Gastrocnemius medialis (tissue), 4 donors: ENCODE data around the gene ARHGAP10. TPM values are rescaled to one million over a fixed set of nuclear protein-coding genes. Genes with fewer than 3 reads are reported as not detected.

Experiments
- ATAC-seq, 2 donors: fragments of 150-250 bp; one replicate each; pipeline ENCODE4 v1.9.1; 2016
- DNase-seq, 2 donors: peaks; one replicate each; pipeline ENCODE4 v3.0.0-alpha.2; 2019
- H3K27ac ChIP-seq, 4 donors: fragments of 200-600 bp; sonication (generic); 1 replicate in 1 of 4; 2 replicates in 3 of 4; pipeline ENCODE4 v1.5.1; 2016 to 2018; ENCODE audit warnings: mild to moderate bottlenecking in 2 of 4, moderate library complexity in 1 of 4
- H3K27me3 ChIP-seq, 3 donors: fragments of 200-600 bp; sonication (generic) in 2 of 3; 1 replicate in 1 of 3; 2 replicates in 2 of 3; pipeline versions ENCODE4 v1.5.1 to v1.6.0; 2016 to 2019; ENCODE audit warnings: mild to moderate bottlenecking in 1 of 3, moderate library complexity in 1 of 3
- H3K36me3 ChIP-seq, 2 donors: fragments of 200-600 bp; sonication (generic) in 1 of 2; one replicate each; pipeline ENCODE4 v1.5.1; 2017 to 2018
- H3K4me1 ChIP-seq, 2 donors: fragments of 200-600 bp; sonication (generic) in 1 of 2; one replicate each; pipeline ENCODE4 v1.5.1; 2016 to 2017; ENCODE audit warnings: mild to moderate bottlenecking in 2 of 2
- H3K4me3 ChIP-seq, 4 donors: fragments of 200-600 bp; sonication (generic) in 3 of 4; 1 replicate in 1 of 4; 2 replicates in 3 of 4; pipeline ENCODE4 v1.5.1; 2016 to 2019; ENCODE audit warnings: mild to moderate bottlenecking in 2 of 4
- H3K9me3 ChIP-seq, 3 donors: fragments of 200-600 bp; sonication (generic) in 2 of 3; 1 replicate in 1 of 3; 2 replicates in 2 of 3; pipeline ENCODE4 v1.5.1; 2016 to 2019
- POLR2A ChIP-seq, 2 donors: fragments of 450-650 bp; IDR thresholded peaks; one replicate each; pipeline ENCODE4 v1.6.1; 2017; ENCODE audit warnings: antibody characterized with exemption in 2 of 2, mild to moderate bottlenecking in 2 of 2, moderate library complexity in 2 of 2
- in situ Hi-C, 4 donors: fragments of 200-750 bp; cut with MboI; loops; one replicate each; pipeline versions ENCODE4 v1.15.0 to v1.8.0; 2017; ENCODE audit warnings: low sequenced_read_pairs in 4 of 4
- intact Hi-C: fragments of 100-400 bp; cut with DNase I; formaldehyde crosslinking; loops from one replicate; pipeline ENCODE4 v1.15.1; 2023; ENCODE audit warnings: low total_unique reads
- total RNA-seq, 4 donors: library from RNA; depleted of rRNA; stranded (reverse); fragments of >200 nt; gene quantifications; one replicate each; pipeline versions ENCODE4 v1.1.0 to v1.2.3, GENCODE V29; 2016
- TF ChIP-seq, protein P1 (sequence below), 5 experiments: fragments of 450-650 bp in 3 of 5; fragments of 200-600 bp in 2 of 5; sonication (generic) in 2 of 5; IDR thresholded peaks in 4 of 5; conservative IDR thresholded peaks in 1 of 5; 1 replicate in 4 of 5; 2 replicates in 1 of 5; pipeline ENCODE4 v1.5.1; 2016 to 2019; ENCODE audit warnings: antibody characterized with exemption in 5 of 5, mild to moderate bottlenecking in 3 of 5, moderate library complexity in 3 of 5

ARHGAP10 gene
- total RNA-seq, 4 donors from 2014 or later, result 22.1 to 34.6 (median 28.0) TPM

DNA sequence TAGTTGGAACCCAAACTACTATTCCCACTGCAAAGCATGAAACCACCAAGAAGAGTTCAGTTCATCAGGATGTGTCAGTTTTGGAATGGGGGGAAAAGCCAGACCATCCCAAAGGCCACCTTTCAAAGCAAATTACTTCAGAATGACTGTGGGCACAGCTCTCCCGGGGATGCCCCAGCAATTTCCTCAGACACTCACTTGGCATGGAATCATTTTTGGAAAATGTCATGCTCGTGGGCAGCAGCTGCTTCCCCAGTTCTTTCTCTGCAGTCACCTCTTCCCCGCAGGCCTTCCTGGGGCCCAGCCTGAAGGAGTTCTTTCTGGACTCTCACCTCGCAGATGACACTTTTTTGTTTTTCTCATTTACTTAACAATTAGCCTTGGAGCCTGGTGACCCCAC is 360.0 kb downstream of the ARHGAP10 start:
- Histone ChIP-seq H3K27ac (no peak overlapping the region), H3K36me3 (no peaks in the 10 kb centered on the region), H3K27me3 (no peaks in the 10 kb centered on the region), H3K4me3 (no peak overlapping the region), H3K4me1 (peaks cover 17 to 28% of the 10 kb centered on the region in 2 donors), H3K9me3 (no peaks in the 10 kb centered on the region)
- DNase-seq, result no peak
- TF ChIP-seq, protein P1, sequence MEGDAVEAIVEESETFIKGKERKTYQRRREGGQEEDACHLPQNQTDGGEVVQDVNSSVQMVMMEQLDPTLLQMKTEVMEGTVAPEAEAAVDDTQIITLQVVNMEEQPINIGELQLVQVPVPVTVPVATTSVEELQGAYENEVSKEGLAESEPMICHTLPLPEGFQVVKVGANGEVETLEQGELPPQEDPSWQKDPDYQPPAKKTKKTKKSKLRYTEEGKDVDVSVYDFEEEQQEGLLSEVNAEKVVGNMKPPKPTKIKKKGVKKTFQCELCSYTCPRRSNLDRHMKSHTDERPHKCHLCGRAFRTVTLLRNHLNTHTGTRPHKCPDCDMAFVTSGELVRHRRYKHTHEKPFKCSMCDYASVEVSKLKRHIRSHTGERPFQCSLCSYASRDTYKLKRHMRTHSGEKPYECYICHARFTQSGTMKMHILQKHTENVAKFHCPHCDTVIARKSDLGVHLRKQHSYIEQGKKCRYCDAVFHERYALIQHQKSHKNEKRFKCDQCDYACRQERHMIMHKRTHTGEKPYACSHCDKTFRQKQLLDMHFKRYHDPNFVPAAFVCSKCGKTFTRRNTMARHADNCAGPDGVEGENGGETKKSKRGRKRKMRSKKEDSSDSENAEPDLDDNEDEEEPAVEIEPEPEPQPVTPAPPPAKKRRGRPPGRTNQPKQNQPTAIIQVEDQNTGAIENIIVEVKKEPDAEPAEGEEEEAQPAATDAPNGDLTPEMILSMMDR (IDR thresholded peaks at IDR 0.05 in 4 of 5, conservative IDR thresholded peaks at IDR 0.05 in 1 of 5), result no peak
- no peak for TF ChIP-seq POLR2A (IDR thresholded peaks at IDR 0.05)
- in situ Hi-C loops, result no loop called here
- no peak for ATAC-seq
- intact Hi-C loops, result no loop called here

DNA sequence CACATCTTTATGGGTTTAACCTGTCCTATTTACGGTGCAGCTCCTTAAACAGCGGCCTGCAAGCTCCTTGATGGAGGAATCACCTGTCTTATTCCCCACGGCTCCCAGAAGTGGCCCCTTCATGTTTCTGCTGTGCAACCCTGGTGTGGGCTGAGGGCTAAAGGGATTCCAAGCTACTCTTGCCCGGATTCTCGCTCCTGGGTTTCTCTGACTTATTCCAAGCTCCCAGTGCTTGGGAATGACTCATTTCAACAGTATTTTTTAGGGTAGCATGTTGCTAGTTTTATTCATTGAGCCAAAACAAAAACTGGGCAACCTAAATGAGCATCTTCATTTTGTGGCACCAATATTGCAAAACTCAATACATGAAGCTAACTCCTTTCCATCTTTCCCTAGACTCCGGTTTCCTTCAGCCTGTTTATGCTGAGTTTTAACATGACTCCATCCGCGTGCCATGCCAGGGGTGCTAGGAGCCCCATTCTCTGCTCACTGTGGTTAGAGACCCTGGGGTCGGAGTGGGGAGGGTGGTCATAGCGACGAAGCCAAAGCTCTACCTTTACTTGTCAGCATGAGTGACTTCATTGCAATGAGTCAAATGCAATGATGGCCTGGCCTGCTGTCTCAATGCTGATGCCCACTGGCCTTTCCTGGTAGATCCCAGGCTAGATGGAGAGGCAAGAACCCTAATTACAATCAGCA is 360.6 kb downstream of the ARHGAP10 start:
- peaks cover 17 to 28% of the 10 kb centered on the region in 2 donors for H3K4me1 ChIP-seq
- intact Hi-C loops, result no loop called here
- TF ChIP-seq POLR2A (IDR thresholded peaks at IDR 0.05), result no peak
- TF ChIP-seq, protein P1 (IDR thresholded peaks at IDR 0.05 in 4 of 5, conservative IDR thresholded peaks at IDR 0.05 in 1 of 5), result no peak
- H3K36me3 ChIP-seq, result no peaks in the 10 kb centered on the region
- no peaks in the 10 kb centered on the region for H3K9me3 ChIP-seq
- H3K27me3 ChIP-seq, result no peaks in the 10 kb centered on the region
- DNase-seq, result no peak
- no peak for ATAC-seq
- in situ Hi-C loops, result no loop called here
- H3K27ac ChIP-seq, result no peak overlapping the region
- H3K4me3 ChIP-seq, result no peak overlapping the region

DNA sequence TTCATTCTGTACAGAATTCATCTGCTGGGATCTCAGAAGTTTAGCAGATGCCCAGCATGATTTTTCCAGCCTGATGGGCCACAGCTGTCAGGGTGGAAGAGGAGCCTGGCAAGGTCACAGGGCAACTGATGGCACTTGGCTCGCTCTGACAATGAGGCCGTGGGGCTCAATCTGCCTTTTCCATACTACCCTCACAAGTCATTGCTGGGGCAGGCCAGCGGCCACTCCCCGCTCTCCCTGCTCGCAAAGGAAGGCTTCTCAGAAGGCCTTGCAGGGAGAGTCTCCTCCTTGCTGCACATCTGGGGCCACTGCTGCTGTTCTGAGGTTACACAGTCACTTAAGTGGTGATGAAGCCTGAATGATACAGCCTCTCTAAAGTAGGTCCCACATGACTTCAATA is 361.2 kb downstream of the ARHGAP10 start:
- intact Hi-C loops (no loop called here), in situ Hi-C loops (no loop called here)
- no peak for DNase-seq
- TF ChIP-seq, protein P1 (IDR thresholded peaks at IDR 0.05 in 4 of 5, conservative IDR thresholded peaks at IDR 0.05 in 1 of 5), result no peak
- TF ChIP-seq POLR2A (IDR thresholded peaks at IDR 0.05), result no peak
- Histone ChIP-seq H3K27ac (no peak overlapping the region), H3K9me3 (no peaks in the 10 kb centered on the region), H3K4me3 (no peak overlapping the region), H3K27me3 (no peaks in the 10 kb centered on the region), H3K4me1 (peaks cover 17 to 28% of the 10 kb centered on the region in 2 donors), H3K36me3 (no peaks in the 10 kb centered on the region)
- no peak for ATAC-seq

- TF ChIP-seq, protein P1 (IDR thresholded peaks at IDR 0.05 in 4 of 5, conservative IDR thresholded peaks at IDR 0.05 in 1 of 5), result no peak
- no peak for TF ChIP-seq POLR2A (IDR thresholded peaks at IDR 0.05)
- no peaks in the 10 kb centered on the region for H3K36me3 ChIP-seq
- intact Hi-C loops, result no loop called here
- in situ Hi-C loops, result no loop called here
- peak; percentile 51 to 69 for ATAC-seq
- H3K27me3 ChIP-seq, result no peaks in the 10 kb centered on the region
- no peaks in the 10 kb centered on the region for H3K9me3 ChIP-seq
- no peak for DNase-seq
- H3K4me3 ChIP-seq, result no peak overlapping the region
- peaks cover 17 to 28% of the 10 kb centered on the region in 2 donors for H3K4me1 ChIP-seq
- H3K27ac ChIP-seq, result peak overlapping the region in 1 of 4 donors; percentile 24
Observed at GRCh38 chr4:148094149-148094548, 362.3 kb downstream of the ARHGAP10 start.
